Osteocyte (in vitro differentiated cells): ENCODE data around the gene ELF2. TPM values are rescaled to one million over a fixed set of nuclear protein-coding genes. Genes with fewer than 3 reads are reported as not detected.
A peak's percentile ranks its signal among the peaks of the same experiment; 100 is the strongest.

Source experiments
- DNase-seq: peaks from one replicate; pipeline ENCODE4 v3.0.0; 2021; ENCODE audit warnings: mixed read lengths; ENCODE audit not compliant: unreplicated experiment; ENCODE audit errors: extremely low spot score
- H3K27ac Mint-ChIP-seq: one replicate; pipeline ENCODE4 v1.8.0; 2021; ENCODE audit warnings: mild to moderate bottlenecking, mixed read lengths; ENCODE audit not compliant: unreplicated experiment
- H3K27me3 Mint-ChIP-seq: one replicate; pipeline ENCODE4 v1.8.0; 2021; ENCODE audit warnings: mixed read lengths; ENCODE audit not compliant: unreplicated experiment
- H3K36me3 Mint-ChIP-seq: one replicate; pipeline ENCODE4 v1.8.0; 2021; ENCODE audit warnings: mixed read lengths; ENCODE audit not compliant: unreplicated experiment
- H3K4me1 Mint-ChIP-seq: one replicate; pipeline ENCODE4 v1.8.0; 2021; ENCODE audit warnings: mixed read lengths; ENCODE audit not compliant: unreplicated experiment
- H3K4me3 Mint-ChIP-seq: one replicate; pipeline ENCODE4 v1.8.0; 2021; ENCODE audit warnings: mild to moderate bottlenecking, moderate library complexity, mixed read lengths; ENCODE audit not compliant: unreplicated experiment
- H3K9me3 Mint-ChIP-seq: one replicate; pipeline ENCODE4 v1.8.0; 2021; ENCODE audit warnings: mixed read lengths; ENCODE audit not compliant: unreplicated experiment
- total RNA-seq: library from RNA; stranded (reverse); gene quantifications from 2 replicates; pipeline ENCODE4 v1.2.1, GENCODE V29; 2021
- TF ChIP-seq, protein P1 (sequence below): fragments of 200-600 bp; sonication (generic); IDR thresholded peaks from 2 replicates; pipeline ENCODE4 v1.5.0; 2021; ENCODE audit warnings: antibody characterized with exemption, mild to moderate bottlenecking, moderate library complexity

ELF2 gene
- total RNA-seq, 1 donor from 2014 or later: 47.6 TPM

DNA sequence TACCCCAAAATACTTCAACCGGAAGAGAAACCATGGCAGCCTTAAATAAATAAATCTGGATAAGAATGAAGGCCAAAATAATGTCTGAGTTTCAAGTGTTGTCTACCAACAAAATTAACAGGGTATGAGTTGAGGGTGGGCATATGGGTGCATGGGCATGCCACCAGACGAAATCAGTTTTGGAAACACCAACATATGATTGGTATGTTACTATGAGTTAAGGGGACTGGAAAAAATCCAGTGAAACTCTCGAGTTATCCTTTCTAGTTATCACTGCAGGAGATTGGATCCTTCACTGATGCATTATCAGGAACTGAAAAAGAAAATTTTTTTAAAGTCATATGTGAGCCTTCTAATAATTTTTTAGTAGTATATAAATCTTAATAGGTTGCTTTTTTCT, 129.0 kb downstream of the ELF2 start:
- no peak for DNase-seq

DNA sequence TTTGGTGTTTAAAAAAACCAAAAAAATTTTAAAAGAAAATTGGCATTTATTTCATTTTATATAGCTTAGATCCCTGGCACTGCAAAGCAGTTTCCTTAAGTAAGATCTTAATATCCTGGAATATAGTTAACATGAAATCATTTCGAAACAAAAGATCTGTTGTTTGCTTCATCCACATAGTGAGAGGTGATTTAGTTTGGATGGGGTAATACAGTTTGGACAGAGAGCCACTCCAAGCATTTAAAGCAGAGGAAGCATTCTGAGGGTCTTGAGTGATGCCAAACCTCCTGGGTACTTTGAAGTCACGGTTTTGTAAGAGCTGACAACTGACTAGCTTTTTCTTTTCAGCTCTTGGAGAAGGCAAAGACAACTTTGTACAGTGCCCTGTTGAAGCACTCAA, 132.7 kb downstream of the ELF2 start:
- Mint-ChIP-seq H3K4me1 (peaks cover 11% of the 10 kb centered on the region), H3K27ac (peak overlapping the region; percentile 28), H3K9me3 (no peaks in the 10 kb centered on the region), H3K27me3 (no peaks in the 10 kb centered on the region), H3K4me3 (no peak overlapping the region), H3K36me3 (peaks cover 31% of the 10 kb centered on the region)
- TF ChIP-seq, protein P1, sequence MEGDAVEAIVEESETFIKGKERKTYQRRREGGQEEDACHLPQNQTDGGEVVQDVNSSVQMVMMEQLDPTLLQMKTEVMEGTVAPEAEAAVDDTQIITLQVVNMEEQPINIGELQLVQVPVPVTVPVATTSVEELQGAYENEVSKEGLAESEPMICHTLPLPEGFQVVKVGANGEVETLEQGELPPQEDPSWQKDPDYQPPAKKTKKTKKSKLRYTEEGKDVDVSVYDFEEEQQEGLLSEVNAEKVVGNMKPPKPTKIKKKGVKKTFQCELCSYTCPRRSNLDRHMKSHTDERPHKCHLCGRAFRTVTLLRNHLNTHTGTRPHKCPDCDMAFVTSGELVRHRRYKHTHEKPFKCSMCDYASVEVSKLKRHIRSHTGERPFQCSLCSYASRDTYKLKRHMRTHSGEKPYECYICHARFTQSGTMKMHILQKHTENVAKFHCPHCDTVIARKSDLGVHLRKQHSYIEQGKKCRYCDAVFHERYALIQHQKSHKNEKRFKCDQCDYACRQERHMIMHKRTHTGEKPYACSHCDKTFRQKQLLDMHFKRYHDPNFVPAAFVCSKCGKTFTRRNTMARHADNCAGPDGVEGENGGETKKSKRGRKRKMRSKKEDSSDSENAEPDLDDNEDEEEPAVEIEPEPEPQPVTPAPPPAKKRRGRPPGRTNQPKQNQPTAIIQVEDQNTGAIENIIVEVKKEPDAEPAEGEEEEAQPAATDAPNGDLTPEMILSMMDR: no peak
- no peak for DNase-seq

More for the DNA sequence above, 129.0 kb downstream of the ELF2 start:
- Mint-ChIP-seq H3K27ac (no peak overlapping the region), H3K9me3 (no peaks in the 10 kb centered on the region), H3K27me3 (no peaks in the 10 kb centered on the region), H3K4me3 (no peak overlapping the region), H3K4me1 (peaks cover 13% of the 10 kb centered on the region), H3K36me3 (peaks cover 33% of the 10 kb centered on the region)
- TF ChIP-seq, protein P1: no peak

DNA sequence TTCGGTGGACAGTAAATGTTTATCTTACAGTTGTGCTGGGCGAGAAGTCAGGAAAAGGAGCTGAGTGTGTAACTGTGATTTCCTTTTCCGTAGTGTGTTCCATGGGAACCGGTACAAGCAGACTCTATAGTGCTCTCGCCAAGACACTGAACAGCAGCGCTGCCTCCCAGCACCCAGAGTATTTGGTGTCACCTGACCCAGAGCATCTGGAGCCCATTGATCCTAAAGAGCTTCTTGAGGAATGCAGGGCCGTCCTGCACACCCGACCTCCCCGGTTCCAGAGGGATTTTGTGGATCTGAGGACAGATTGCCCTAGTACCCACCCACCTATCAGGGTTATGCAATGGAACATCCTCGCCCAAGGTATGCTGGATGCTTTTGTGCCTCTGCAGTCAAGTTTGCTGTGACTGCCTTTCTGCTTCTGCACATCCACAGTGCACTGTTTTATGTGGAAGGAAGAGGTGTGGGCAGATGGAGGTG, 134.0 kb downstream of the ELF2 start:
- no peak for DNase-seq
- TF ChIP-seq, protein P1: no peak
- Mint-ChIP-seq H3K4me1 (peaks cover 9% of the 10 kb centered on the region), H3K4me3 (no peak overlapping the region), H3K27me3 (no peaks in the 10 kb centered on the region), H3K9me3 (no peaks in the 10 kb centered on the region), H3K36me3 (peaks cover 28% of the 10 kb centered on the region), H3K27ac (no peak overlapping the region)

DNA sequence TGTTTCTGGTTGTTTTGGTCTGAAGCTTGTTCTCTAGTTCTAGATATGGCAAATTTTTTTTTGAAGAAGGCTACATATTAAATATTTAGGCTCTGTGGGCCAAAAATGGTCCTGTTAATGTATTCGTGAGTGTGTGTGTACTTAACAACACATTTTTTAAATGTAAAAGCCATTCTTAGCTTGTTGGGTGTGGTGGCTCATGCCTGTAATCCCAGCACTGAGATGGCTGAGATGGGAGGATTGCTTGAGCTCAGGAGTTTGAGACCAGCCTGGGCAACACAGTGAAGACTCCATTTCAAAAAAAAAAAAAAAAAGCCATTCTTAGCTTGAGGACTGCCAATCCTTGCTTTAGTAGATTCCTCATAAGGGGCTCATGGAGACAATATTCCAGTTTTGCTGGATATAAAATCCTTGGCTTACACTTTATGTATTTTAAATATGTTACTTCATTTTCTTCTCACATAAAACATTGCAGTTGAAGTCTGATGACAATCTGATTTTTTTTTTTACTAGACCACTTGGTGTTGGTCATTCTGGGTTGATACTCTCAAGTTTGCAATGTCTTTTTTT, 138.1 kb downstream of the ELF2 start:
- TF ChIP-seq, protein P1: no peak

DNA sequence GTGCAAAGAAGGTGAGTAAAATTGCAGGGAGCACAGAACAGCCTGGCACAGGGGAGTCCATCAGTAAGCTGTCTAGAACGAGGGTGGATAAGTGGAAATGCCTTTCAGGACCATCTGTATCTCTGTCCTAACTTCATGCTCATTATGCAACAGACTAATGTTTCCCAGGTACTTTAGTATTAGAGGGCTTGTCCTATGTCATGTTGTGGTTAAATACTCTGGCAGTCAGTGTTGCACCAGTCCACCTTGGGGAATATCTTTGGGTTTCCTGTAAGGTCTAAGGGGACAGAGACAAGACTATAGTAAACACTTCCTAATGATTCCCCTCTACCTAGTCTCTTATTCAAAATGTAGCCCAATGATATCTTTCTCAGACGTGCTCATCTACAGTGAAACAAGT, 140.1 kb downstream of the ELF2 start:
- Mint-ChIP-seq H3K27me3 (no peaks in the 10 kb centered on the region), H3K9me3 (no peaks in the 10 kb centered on the region), H3K36me3 (peaks cover 12% of the 10 kb centered on the region), H3K4me1 (peaks cover 17% of the 10 kb centered on the region), H3K4me3 (no peak overlapping the region), H3K27ac (no peak overlapping the region)
- TF ChIP-seq, protein P1: no peak
- no peak for DNase-seq

More for the DNA sequence above, 138.1 kb downstream of the ELF2 start:
- Mint-ChIP-seq H3K27ac (no peak overlapping the region), H3K4me1 (peaks cover 24% of the 10 kb centered on the region), H3K9me3 (no peaks in the 10 kb centered on the region), H3K4me3 (no peak overlapping the region), H3K27me3 (no peaks in the 10 kb centered on the region), H3K36me3 (peaks cover 13% of the 10 kb centered on the region)
- no peak for DNase-seq
